IMR-90 (cell line): ENCODE data around the gene FBN1. TPM values are rescaled to one million over a fixed set of nuclear protein-coding genes. Genes with fewer than 3 reads are reported as not detected.
A peak's percentile ranks its signal among the peaks of the same experiment; 100 is the strongest.

ENCODE experiments used
- ATAC-seq: fragments of 200-7000 bp; cut with Tn5 transposase; 2 replicates; pipeline ENCODE4 v1.9.1; 2020; ENCODE audit warnings: low read depth, mild to moderate bottlenecking, moderate library complexity
- BruUV-seq: library from RNA; stranded (reverse); fragments of 400-500 nt; replicated peaks from 2 replicates; lab custom pipeline; 2021; lab: Mats Ljungman, UMichigan
- CTCF ChIA-PET: fragments of 300-600 bp; formaldehyde crosslinking; extraction: SDS; loops from one replicate; lab custom pipeline; 2021; ENCODE audit warnings: antibody characterized with exemption; lab: Yijun Ruan, JAX
- POLR2A ChIA-PET: fragments of 300-600 bp; sonication (Branson Sonifier 250); formaldehyde crosslinking; loops from one replicate; lab custom pipeline; 2022; ENCODE audit warnings: antibody characterized with exemption; ENCODE audit not compliant: unreplicated experiment; lab: Charles Lee
- DNase-seq: peaks from one replicate; pipeline ENCODE4 v3.0.0; 2013
- H2AFZ ChIP-seq: replicated peaks from 2 replicates; pipeline ENCODE3; 2013; ENCODE audit warnings: low read length, mild to moderate bottlenecking; ENCODE audit not compliant: poor library complexity
- H2AK5ac ChIP-seq: 2 replicates; pipeline ENCODE4 v1.6.1; 2013; ENCODE audit warnings: low read depth, low read length, inconsistent platforms
- H2AK9ac ChIP-seq: replicated peaks from 2 replicates; pipeline ENCODE3; 2013; ENCODE audit warnings: mild to moderate bottlenecking, low read depth, low read length, moderate library complexity; ENCODE audit not compliant: poor library complexity
- H2BK120ac ChIP-seq: 2 replicates; pipeline ENCODE4 v1.6.1; 2013; ENCODE audit warnings: low read depth, low read length, inconsistent platforms
- H2BK15ac ChIP-seq: 3 replicates; pipeline ENCODE4 v1.6.1; 2013; ENCODE audit warnings: low read depth, low read length, inconsistent platforms
- H2BK20ac ChIP-seq: 2 replicates; pipeline ENCODE4 v1.6.1; 2013; ENCODE audit warnings: low read depth, mild to moderate bottlenecking, inconsistent platforms, low read length, moderate library complexity
- H2BK5ac ChIP-seq: 2 replicates; pipeline ENCODE4 v1.6.1; 2013; ENCODE audit warnings: mild to moderate bottlenecking, low read depth, low read length, inconsistent platforms; ENCODE audit not compliant: poor library complexity, severe bottlenecking
- H3K14ac ChIP-seq: replicated peaks from 2 replicates; pipeline ENCODE4 v1.6.1; 2013; ENCODE audit warnings: low read depth, low read length, inconsistent platforms
- H3K18ac ChIP-seq: 2 replicates; pipeline ENCODE4 v1.6.1; 2013; ENCODE audit warnings: low read depth, low read length, control low read depth
- H3K23ac ChIP-seq: 2 replicates; pipeline ENCODE4 v1.6.1; 2013; ENCODE audit warnings: low read depth, low read length, inconsistent platforms
- H3K27ac ChIP-seq: 2 replicates; pipeline ENCODE4 v1.5.1; 2013; ENCODE audit warnings: mild to moderate bottlenecking, control low read depth, low read length; ENCODE audit not compliant: insufficient read depth
- H3K27me3 ChIP-seq: 2 replicates; pipeline ENCODE4 v1.6.1; 2013; ENCODE audit warnings: low read length; ENCODE audit not compliant: control insufficient read depth, insufficient read depth
- H3K36me3 ChIP-seq: 2 replicates; pipeline ENCODE4 v1.6.1; 2013; ENCODE audit warnings: low read length, mixed read lengths; ENCODE audit not compliant: control insufficient read depth, insufficient read depth
- H3K4ac ChIP-seq: 2 replicates; pipeline ENCODE4 v1.6.1; 2013; ENCODE audit warnings: low read depth, low read length, inconsistent platforms
- H3K4me1 ChIP-seq: 2 replicates; pipeline ENCODE4 v1.6.1; 2013; ENCODE audit warnings: low read length, mixed read lengths; ENCODE audit not compliant: control insufficient read depth, insufficient read depth
- H3K4me2 ChIP-seq: 2 replicates; pipeline ENCODE4 v1.6.1; 2013; ENCODE audit warnings: low read depth, mild to moderate bottlenecking, control low read depth, low read length, moderate library complexity
- H3K4me3 ChIP-seq: 2 replicates; pipeline ENCODE4 v1.5.1; 2013; ENCODE audit warnings: low read depth, mild to moderate bottlenecking, control low read depth, low read length, moderate library complexity; ENCODE audit not compliant: insufficient read depth
- H3K56ac ChIP-seq: 2 replicates; pipeline ENCODE4 v1.6.1; 2013; ENCODE audit warnings: low read length, inconsistent platforms; ENCODE audit not compliant: insufficient read depth; ENCODE audit errors: extremely low read depth
- H3K79me1 ChIP-seq, 2 experiments: 2 replicates each; pipeline ENCODE4 v1.6.1; 2013; ENCODE audit warnings: low read length in 2 of 2, inconsistent platforms in 1 of 2, low read depth in 1 of 2
- H3K9ac ChIP-seq: 2 replicates; pipeline ENCODE4 v1.6.1; 2013; ENCODE audit warnings: low read depth, low read length, control low read depth
- H3K9me1 ChIP-seq: 2 replicates; pipeline ENCODE4 v1.6.1; 2013; ENCODE audit warnings: low read length, inconsistent platforms; ENCODE audit not compliant: insufficient read depth
- H3K9me3 ChIP-seq: 2 replicates; pipeline ENCODE4 v1.6.1; 2013; ENCODE audit warnings: low read length; ENCODE audit not compliant: control insufficient read depth, insufficient read depth
- H4K20me1 ChIP-seq: 2 replicates; pipeline ENCODE4 v1.6.1; 2013; ENCODE audit warnings: low read length, inconsistent platforms; ENCODE audit not compliant: insufficient read depth
- H4K5ac ChIP-seq: 2 replicates; pipeline ENCODE4 v1.6.1; 2013; ENCODE audit warnings: mild to moderate bottlenecking, low read depth, low read length, control low read depth
- H4K8ac ChIP-seq, 2 experiments: 2 replicates each; pipeline ENCODE4 v1.6.1; 2013; ENCODE audit warnings: low read depth in 2 of 2, low read length in 2 of 2, control low read depth in 1 of 2, inconsistent platforms in 1 of 2
- H4K91ac ChIP-seq: 2 replicates; pipeline ENCODE4 v1.6.1; 2013; ENCODE audit warnings: low read depth, low read length, inconsistent platforms; ENCODE audit not compliant: insufficient read depth
- POLR2A ChIP-seq: IDR thresholded peaks from 2 replicates; pipeline ENCODE4 v1.6.1; 2012; ENCODE audit warnings: mild to moderate bottlenecking, low read depth, low read length
- RAD21 ChIP-seq: IDR thresholded peaks from 2 replicates; pipeline ENCODE4 v1.6.1; 2012; ENCODE audit warnings: low read length, improper control_type of control experiment
- WGBS, 2 experiments: methylation state at CpG; one replicate each; pipeline versions ENCODE4 v1.1.5 to v1.1.7; 2013; ENCODE audit warnings: missing lambda C conversion rate in 2 of 2; ENCODE audit not compliant: insufficient read length in 1 of 2; ENCODE audit errors: extremely low coverage in 2 of 2; 5-methylcytosine and 5-hydroxymethylcytosine counted together
- dilution Hi-C: fragments of 300-500 bp; cut with HindIII; formaldehyde crosslinking; loops from one replicate; pipeline ENCODE4 v1.14.3; 2018; ENCODE audit warnings: low sequenced_read_pairs; ENCODE audit not compliant: unreplicated experiment
- in situ Hi-C: fragments of 300-500 bp; cut with MboI; formaldehyde crosslinking; loops from 3 replicates; pipeline ENCODE4 v1.14.3; 2019; ENCODE audit warnings: low sequenced_read_pairs, inconsistent platforms, mixed read lengths
- intact Hi-C: fragments of 100-400 bp; cut with micrococcal nuclease; formaldehyde crosslinking; loops from 2 replicates; pipeline ENCODE4 v1.10.0; 2022
- polyA plus RNA-seq, 3 experiments: library from polyadenylated mRNA; depleted of rRNA; stranded (reverse); fragments of >200 nt; gene quantifications; 2 replicates each; pipeline ENCODE4 v1.2.3, GENCODE V29; 2012; ENCODE audit warnings: low replicate concordance in 1 of 3
- total RNA-seq: library from RNA; depleted of rRNA; stranded (reverse); fragments of >200 nt; gene quantifications from 2 replicates; pipeline ENCODE4 v1.2.3, GENCODE V29; 2012

Gene FBN1
- total and polyA plus RNA-seq, 2 of the 4 experiments (the other 2 are of a cell fraction), result 134 to 283 TPM

DNA sequence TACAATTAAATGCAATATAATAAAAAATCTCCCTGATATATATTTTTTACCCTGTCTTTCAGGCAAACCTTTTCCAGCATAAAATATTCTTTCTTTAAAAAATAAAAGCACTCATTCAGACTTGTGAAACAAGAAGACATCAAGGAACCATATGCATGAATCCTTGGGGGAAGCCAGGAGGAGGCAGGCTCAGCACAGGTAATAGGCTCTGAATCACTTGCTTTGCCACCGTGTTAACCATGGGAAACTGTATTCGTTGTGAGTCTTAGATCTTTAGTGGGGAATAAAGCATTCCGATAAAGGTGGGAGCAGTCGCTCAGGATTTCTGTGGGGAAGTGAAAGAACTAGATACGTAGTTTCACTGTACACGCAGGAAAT is 42.4 kb downstream of the FBN1 start:
- Histone ChIP-seq H3K4ac (peak overlapping the region; percentile 99), H2BK5ac (peak overlapping the region; percentile 99), H4K20me1 (no peaks in the 10 kb centered on the region), H3K27ac (peak overlapping the region; percentile 95), H2AK9ac (no peak overlapping the region), H3K18ac (peak overlapping the region; percentile 88), H3K4me3 (no peak overlapping the region), H3K4me1 (peaks cover 17% of the 10 kb centered on the region), H2BK15ac (peak overlapping the region; percentile 98), H3K9me1 (peaks cover 27% of the 10 kb centered on the region), H4K8ac (peak overlapping the region; percentile 36 to 94), H3K4me2 (peak overlapping the region; percentile 46; the same call in 1 of the 2 replicates), H2BK120ac (peak overlapping the region; percentile 97), H3K36me3 (peaks cover 19% of the 10 kb centered on the region), H2AFZ (no peak overlapping the region), H3K9me3 (no peaks in the 10 kb centered on the region), H3K79me1 (peaks cover 45 to 80% of the 10 kb centered on the region in 2 experiments), H4K91ac (peak overlapping the region; percentile 93), H3K9ac (peak overlapping the region; percentile 48), H3K56ac (peak overlapping the region; percentile 73), H4K5ac (peak overlapping the region; percentile 64; the same call in 1 of the 2 replicates), H2BK20ac (peak overlapping the region; percentile 96), H3K14ac (peak overlapping the region; percentile 99), H3K23ac (peak overlapping the region; percentile 98), H3K27me3 (no peaks in the 10 kb centered on the region), H2AK5ac (peak overlapping the region; percentile 99)
- TF ChIP-seq POLR2A (no peak), RAD21 (peak; percentile 15; the same call in 1 of the 2 replicates)
- no peak for DNase-seq
- ChIA-PET POLR2A (no interaction called here), CTCF (no interaction called here)
- no TSS peak for BruUV-seq
- intact Hi-C loops, result no loop called here
- in situ Hi-C loops, result no loop called here
- dilution Hi-C loops, result no loop called here
- ATAC-seq, result no peak
- 40% methylated on average over 1 of the region's 6 CpGs; no CpG with 5 or more reads in 1 of the 2 experiments for WGBS, 2 experiments
